Measurements from ENCODE around the gene DNAJC18.
"Not testable (repeated sequence)": the region's sequence is repeated elsewhere in the genome, so short reads cannot be mapped to it uniquely, and the experiment has no call there.

DNAJC18 gene

DNA sequence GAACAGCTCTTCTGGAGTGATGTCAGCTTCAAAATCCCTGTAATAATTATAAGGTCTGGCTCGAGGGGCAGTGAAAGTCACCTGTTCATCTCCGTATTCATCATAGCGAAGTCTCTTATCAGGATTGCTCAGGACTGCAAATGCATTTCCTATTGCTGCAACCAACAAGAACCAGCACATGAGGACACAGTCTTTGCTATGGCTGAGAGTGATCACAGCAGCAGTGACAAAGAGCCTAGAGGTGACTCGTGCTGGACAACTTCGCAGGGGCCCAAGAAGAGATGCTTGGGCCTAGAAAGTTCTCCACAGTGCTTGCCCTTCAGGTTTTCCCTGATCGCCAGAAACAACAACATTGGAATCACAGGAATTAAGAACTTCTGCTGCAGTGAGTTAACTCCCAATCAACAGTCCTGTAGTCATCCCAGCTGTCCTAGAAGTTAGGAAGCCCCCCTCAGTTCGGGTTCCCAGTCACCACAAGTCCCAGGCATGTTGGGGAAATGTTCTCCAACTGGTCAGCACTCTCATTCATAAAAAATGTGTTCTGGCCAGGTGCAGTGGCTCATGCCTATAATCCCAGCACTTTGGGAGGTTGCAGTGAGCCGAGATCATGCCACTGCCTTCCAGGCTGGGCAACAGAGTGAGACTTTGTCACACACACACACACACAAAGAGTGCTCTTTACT lies 13.0 kb downstream of the DNAJC18 start:
- no peak for DNase-seq (ENCODE audit: low read depth)

DNA sequence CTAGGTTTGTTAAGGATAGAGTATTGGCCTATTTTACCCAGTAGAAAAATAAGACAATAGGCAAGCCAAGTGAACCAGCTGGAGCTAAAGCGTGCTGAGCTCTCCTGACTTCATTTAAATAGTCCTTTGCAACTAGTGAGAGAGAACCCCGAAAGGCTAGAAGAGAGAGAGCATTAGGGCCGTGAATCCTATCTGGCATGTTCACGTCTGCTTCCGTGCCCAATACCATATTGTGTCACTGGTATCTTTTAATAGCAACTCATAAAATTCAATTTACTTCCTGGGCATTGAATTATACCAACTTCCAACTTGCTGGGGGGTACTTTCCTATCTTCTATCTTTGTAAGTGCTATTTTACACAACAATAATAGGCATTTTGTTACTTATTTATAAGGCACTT lies 13.8 kb downstream of the DNAJC18 start:
- DNase-seq (ENCODE audit: low read depth), result no peak

DNA sequence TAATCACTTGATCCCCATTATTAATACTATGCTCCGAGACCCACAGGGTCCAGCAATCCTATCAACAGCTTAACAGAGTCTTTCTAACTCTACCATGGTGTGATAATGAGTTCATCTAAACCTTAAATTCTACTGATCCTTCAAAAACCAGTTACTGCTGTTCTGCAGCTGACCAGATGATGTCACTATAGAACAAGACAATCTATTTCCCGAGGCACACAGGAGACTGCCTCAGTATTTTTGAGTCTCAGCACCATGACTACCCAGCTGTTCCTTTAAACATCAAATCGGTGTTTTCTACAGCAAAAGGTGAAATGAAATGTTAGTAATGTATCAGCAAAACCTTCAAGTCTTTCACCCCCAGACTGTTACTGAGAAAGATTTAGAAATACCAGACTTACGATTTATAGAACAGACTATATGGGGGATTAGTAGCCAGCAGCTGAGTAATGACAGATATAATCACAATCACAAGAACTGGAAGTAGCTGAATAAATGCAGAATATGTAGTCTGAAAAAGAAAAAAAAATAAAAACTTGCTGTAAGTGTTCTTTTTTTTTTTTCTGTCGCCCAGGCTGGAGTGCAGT lies 16.9 kb downstream of the DNAJC18 start:
- peak; percentile 26 for DNase-seq (ENCODE audit: low read depth)

GRCh38 chr5:139419226-139420192 lies 19.8 kb downstream of the DNAJC18 start:
- DNase-seq (ENCODE audit: low read depth), result no peak

- DNase-seq (ENCODE audit: low read depth), result no peak
Observed at GRCh38 chr5:139418793-139419192, 20.5 kb downstream of the DNAJC18 start.

DNA sequence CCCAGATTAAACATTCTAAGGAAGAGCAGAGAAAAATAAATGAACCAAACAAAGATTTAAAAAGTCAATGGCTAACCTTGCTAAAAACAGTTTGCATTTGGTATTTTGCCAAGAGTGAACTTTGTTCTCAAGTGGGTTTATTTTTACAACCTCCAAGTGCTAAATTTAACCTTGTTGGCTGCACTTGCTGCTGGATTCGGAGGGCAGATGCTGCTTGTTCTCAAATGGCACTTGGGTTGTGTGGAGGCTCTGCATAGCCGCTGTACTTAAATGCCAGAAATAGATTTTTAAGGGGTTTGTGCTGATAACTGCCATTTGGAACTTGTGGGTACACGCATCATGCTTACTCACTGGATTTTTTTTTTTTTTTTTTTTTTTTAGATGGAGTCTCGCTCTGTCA lies 22.1 kb downstream of the DNAJC18 start:
- DNase-seq (ENCODE audit: low read depth), result no peak

GRCh38 chr5:139416651-139417050 lies 22.7 kb downstream of the DNAJC18 start:
- no peak for DNase-seq (ENCODE audit: low read depth)

DNA sequence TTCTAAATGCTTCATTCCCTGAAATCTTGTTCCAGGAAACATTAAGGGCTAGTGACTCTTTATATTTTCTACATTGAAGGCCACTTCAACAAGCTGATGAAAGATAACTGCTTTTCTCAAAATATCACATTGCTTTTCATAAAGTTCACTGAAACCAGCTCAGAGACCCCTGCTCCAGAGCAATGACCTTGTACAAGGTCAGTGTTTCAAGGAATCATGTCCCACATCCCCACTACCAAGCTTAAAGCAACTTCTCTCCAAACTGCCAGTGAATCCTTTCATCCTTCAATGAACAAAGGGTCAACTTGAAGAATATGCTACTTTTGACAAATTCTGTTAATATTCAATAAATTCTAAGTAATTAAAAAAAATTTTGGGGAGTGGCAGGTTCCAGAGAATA lies 23.5 kb downstream of the DNAJC18 start:
- DNase-seq (ENCODE audit: low read depth), result no peak

GRCh38 chr5:139415221-139415861 lies 24.0 kb downstream of the DNAJC18 start:
- no peak for DNase-seq (ENCODE audit: low read depth)

GRCh38 chr5:139414581-139415130 lies 24.7 kb downstream of the DNAJC18 start:
- no peak for DNase-seq (ENCODE audit: low read depth)

DNA sequence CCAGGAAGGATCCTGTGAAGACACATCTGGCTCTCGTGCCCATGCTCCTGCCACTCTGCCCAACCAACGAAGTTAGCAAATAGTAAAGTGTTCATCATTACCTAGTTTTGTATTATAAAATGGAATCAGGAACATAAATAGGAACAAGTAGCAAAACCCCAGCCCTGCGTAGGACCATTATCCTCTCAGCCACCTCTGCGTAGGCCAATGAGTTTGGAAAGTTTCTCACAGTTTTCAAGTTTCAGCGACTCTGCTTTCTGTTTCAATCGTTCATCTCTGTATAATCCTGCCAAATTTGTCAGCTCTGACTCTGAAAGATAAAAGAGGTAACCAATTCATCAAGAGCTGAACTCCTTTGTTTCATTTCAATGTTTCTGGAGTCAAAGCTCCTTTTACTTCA lies 25.4 kb downstream of the DNAJC18 start:
- DNase-seq (ENCODE audit: low read depth), result no peak

GRCh38 chr5:139413153-139413552 lies 26.2 kb downstream of the DNAJC18 start:
- DNase-seq (ENCODE audit: low read depth), result no peak

DNA sequence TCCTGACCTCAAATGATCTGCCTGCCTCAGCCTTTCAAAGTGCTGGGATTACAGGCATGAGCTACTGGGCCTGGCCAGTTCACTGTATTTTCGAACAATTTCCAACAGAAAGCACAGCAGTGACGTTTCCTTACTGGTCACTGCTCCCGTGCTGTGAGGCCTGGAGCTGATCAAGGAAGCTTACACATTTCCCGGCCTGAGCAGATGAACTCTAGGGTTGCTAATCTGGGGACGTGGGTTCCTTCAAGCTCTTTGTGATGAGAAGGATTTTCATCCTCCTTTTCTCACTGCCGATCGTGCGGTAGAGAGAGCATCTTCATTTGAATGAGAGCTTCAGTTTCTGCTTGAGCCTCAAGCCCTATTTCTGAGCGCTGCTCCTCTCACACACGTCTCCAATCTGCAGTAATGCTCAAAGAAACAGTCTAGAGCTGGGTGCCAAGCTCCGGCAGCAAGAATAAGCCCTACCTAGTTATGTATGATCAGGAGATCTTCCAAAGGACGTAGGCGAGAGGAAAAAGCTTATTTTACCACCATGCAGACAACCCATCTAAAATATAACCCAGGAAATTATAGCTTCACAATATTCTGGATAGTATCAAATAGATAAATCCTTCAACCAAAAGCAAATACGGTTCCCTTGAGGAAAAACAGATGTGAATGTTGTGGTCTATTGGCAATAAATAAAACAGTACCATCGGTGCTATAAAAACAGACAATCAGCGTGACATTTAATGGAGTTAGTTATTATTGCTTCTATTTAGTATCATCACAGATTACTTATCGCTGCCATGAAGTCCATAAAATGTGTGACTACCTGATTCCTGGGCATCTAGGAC lies 28.1 kb downstream of the DNAJC18 start:
- no peak for DNase-seq (ENCODE audit: low read depth)

- no peak for DNase-seq (ENCODE audit: low read depth)
Observed at GRCh38 chr5:139410121-139410992, 29.0 kb downstream of the DNAJC18 start.

DNA sequence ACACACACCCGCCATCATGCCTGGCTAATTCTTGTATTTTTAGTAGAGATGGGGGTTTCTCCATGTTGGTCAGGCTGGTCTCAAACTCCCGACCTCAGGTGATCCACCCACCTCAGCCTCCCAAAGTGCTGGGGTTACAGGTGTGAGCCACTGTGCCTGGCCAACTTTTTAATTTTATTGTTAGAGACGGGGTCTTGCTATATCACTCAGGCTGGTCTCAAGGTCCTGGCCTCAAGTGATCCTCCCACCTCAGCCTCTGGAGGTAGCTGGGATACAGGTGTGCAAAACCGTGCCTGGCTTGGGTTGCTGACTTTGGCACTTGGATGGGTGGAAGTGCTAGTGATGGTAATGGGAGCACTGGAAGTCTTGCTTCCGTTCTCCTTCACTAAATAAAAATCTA lies 30.2 kb downstream of the DNAJC18 start:
- DNase-seq (ENCODE audit: low read depth), result not testable (repeated sequence)

DNA sequence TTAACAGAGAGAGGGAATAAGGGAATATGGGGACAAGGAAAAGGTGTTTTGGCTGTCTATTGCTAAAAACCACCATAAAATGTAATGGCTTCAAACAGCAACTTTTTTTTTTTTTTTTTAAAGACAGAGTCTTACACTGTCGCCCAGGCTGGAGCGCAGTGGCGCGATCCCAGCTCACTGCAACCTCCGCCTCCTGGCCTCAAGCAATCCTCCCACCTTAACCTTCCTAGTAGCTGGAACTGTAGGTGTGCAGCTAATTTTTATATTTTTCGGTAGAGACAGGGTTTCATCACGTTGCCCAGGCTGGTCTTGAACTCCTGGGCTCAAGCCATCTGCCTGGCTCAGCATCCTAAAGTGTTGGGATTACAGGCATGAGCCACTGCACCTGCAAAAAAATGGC lies 31.1 kb downstream of the DNAJC18 start:
- no peak for DNase-seq (ENCODE audit: low read depth)

- DNase-seq (ENCODE audit: low read depth), result no peak
Observed at GRCh38 chr5:139407517-139407916, 31.8 kb downstream of the DNAJC18 start.

- DNase-seq (ENCODE audit: low read depth), result no peak
Observed at GRCh38 chr5:139406963-139407362, 32.4 kb downstream of the DNAJC18 start.

- no peak for DNase-seq (ENCODE audit: low read depth)
Observed at GRCh38 chr5:139404484-139404840, 34.9 kb downstream of the DNAJC18 start.

GRCh38 chr5:139403787-139404483 lies 35.4 kb downstream of the DNAJC18 start, which contains the start of gene SPATA24:
SPATA24 (minus strand) TSS chr5:139404089; CDS start chr5:139404060, 29 bp downstream.
- peak; percentile 94 for DNase-seq (ENCODE audit: low read depth)
